Spleen (tissue), 7 donors: ENCODE measurements around the gene DSC1.

ENCODE experiments used
- CTCF ChIP-seq, 11 experiments: fragments of 200-600 bp in 7 of 11; fragments of 450-650 bp in 4 of 11; sonication (generic) in 4 of 11; IDR thresholded peaks in 8 of 11; conservative IDR thresholded peaks in 3 of 11; 1 replicate in 7 of 11; 2 replicates in 4 of 11; pipeline versions ENCODE4 v1.4.0 to v1.8.0; 2016 to 2021; ENCODE audit warnings: antibody characterized with exemption in 11 of 11, inconsistent platforms in 4 of 11, mild to moderate bottlenecking in 1 of 11
- POLR2A ChIP-seq, 3 donors: fragments of 450-650 bp; IDR thresholded peaks; one replicate each; pipeline ENCODE4 v1.5.1; 2017; ENCODE audit warnings: antibody characterized with exemption in 3 of 3, mild to moderate bottlenecking in 1 of 3
- donor health status: DM: no; HTN: no; CAD: no; lungs with moderate emphysema.
- donor health status: DM: no; HTN: no; CAD: no.
- donor health status: DM: no; HTN: no; CAD: no.

DNA sequence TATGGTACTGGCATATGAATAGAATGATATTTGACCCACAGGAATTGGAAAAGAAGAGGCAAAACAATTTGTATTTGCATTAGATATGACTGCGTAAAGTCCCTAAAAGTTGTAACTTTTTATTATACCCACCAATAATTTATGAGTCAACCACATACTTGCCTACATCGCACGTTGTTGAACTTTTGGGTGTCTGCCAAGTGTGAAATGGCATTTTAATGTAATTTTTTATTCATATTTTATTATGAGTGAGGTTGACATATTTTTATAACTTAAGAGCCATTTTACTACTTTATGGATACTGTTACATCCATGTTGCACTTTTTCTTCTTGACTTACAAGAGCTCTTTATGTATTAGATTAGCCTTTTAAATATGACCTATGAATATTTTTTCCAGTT, 65.0 kb downstream of the DSC1 start:
- TF ChIP-seq CTCF (IDR thresholded peaks at IDR 0.05 in 8 of 11, conservative IDR thresholded peaks at IDR 0.05 in 3 of 11) (no peak), POLR2A (IDR thresholded peaks at IDR 0.05) (no peak)
